Liver (tissue), 3 donors: ENCODE results near the gene NELFCD.

ENCODE experiments used
- HNF4G ChIP-seq: IDR thresholded peaks from 2 replicates; pipeline ENCODE4 v1.6.1; 2016; ENCODE audit warnings: antibody characterized with exemption
- RAD21 ChIP-seq, 2 donors: IDR thresholded peaks; 2 replicates each; pipeline ENCODE4 v1.6.1; 2016; ENCODE audit warnings: antibody characterized with exemption in 2 of 2, mild to moderate bottlenecking in 2 of 2
- SP1 ChIP-seq: IDR thresholded peaks from 2 replicates; pipeline ENCODE4 v1.6.1; 2018; ENCODE audit warnings: antibody characterized with exemption, mild to moderate bottlenecking
- YY1 ChIP-seq: IDR thresholded peaks from 2 replicates; pipeline ENCODE4 v1.6.1; 2016; ENCODE audit warnings: antibody characterized with exemption, mild to moderate bottlenecking
- TF ChIP-seq, protein P1 (sequence below): fragments of 150-350 bp; IDR thresholded peaks from 2 replicates; pipeline ENCODE4 v1.5.1; 2017; ENCODE audit warnings: improper control_type of control experiment, low read depth, low read length; ENCODE audit not compliant: missing input control
- TF ChIP-seq, protein P2 (sequence below): IDR thresholded peaks from 2 replicates; pipeline ENCODE4 v1.6.1; 2016; ENCODE audit warnings: antibody characterized with exemption, mild to moderate bottlenecking
- TF ChIP-seq, protein P3 (sequence below): IDR thresholded peaks from 2 replicates; pipeline ENCODE4 v1.6.1; 2016; ENCODE audit warnings: antibody characterized with exemption
- donor health status: healthy.
- donor health status: healthy.

DNA sequence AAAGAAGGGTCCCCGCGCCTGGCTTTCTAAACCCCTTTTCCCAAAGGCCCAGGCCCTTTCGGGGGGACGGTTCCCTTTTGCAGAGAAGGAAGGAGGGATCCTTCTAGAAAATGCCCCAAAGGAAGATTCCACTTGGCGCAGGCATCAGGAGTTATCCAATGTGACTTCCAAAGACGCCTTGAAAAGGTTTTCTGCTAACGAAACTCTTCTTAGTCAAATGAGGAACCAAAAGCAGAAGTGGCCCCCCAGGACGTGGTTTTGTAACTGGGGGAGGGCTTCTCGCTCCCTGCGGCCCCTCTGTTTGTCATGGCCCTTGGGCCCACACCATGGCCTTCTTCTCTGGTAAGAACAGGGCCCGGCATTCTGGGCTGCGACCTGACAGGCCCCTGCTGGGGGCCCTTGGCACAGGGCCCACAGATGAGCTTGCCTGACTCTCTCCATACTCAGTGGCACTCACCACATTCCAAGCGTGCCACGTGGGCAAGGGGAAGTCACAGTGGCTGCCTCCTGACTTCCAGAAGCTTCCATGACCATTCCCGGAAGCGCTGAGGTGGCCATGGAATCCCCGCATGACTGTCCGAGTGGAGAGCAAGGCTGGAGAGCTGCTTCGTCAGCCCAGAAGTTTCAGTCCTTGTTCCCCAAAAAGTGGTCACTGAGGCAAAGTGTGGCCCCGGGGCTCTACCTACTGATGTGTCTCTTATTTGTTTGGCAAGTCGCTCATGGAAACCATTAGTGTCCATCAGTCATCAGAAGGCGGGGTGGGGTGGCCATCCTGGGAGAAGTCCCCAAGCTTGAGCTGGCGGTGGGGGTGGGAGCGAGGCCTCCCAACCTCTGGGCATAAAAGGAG, 26.8 kb downstream of the NELFCD start:
- TF ChIP-seq, protein P1, sequence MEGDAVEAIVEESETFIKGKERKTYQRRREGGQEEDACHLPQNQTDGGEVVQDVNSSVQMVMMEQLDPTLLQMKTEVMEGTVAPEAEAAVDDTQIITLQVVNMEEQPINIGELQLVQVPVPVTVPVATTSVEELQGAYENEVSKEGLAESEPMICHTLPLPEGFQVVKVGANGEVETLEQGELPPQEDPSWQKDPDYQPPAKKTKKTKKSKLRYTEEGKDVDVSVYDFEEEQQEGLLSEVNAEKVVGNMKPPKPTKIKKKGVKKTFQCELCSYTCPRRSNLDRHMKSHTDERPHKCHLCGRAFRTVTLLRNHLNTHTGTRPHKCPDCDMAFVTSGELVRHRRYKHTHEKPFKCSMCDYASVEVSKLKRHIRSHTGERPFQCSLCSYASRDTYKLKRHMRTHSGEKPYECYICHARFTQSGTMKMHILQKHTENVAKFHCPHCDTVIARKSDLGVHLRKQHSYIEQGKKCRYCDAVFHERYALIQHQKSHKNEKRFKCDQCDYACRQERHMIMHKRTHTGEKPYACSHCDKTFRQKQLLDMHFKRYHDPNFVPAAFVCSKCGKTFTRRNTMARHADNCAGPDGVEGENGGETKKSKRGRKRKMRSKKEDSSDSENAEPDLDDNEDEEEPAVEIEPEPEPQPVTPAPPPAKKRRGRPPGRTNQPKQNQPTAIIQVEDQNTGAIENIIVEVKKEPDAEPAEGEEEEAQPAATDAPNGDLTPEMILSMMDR = no peak
- TF ChIP-seq, protein P2, sequence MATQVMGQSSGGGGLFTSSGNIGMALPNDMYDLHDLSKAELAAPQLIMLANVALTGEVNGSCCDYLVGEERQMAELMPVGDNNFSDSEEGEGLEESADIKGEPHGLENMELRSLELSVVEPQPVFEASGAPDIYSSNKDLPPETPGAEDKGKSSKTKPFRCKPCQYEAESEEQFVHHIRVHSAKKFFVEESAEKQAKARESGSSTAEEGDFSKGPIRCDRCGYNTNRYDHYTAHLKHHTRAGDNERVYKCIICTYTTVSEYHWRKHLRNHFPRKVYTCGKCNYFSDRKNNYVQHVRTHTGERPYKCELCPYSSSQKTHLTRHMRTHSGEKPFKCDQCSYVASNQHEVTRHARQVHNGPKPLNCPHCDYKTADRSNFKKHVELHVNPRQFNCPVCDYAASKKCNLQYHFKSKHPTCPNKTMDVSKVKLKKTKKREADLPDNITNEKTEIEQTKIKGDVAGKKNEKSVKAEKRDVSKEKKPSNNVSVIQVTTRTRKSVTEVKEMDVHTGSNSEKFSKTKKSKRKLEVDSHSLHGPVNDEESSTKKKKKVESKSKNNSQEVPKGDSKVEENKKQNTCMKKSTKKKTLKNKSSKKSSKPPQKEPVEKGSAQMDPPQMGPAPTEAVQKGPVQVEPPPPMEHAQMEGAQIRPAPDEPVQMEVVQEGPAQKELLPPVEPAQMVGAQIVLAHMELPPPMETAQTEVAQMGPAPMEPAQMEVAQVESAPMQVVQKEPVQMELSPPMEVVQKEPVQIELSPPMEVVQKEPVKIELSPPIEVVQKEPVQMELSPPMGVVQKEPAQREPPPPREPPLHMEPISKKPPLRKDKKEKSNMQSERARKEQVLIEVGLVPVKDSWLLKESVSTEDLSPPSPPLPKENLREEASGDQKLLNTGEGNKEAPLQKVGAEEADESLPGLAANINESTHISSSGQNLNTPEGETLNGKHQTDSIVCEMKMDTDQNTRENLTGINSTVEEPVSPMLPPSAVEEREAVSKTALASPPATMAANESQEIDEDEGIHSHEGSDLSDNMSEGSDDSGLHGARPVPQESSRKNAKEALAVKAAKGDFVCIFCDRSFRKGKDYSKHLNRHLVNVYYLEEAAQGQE = no peak
- TF ChIP-seq HNF4G (no peak), RAD21 (IDR thresholded peaks at IDR 0.05) (no peak), SP1 (no peak), YY1 (no peak)
- TF ChIP-seq, protein P3, sequence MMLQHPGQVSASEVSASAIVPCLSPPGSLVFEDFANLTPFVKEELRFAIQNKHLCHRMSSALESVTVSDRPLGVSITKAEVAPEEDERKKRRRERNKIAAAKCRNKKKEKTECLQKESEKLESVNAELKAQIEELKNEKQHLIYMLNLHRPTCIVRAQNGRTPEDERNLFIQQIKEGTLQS = no peak
